Measurements from ENCODE around the gene AKAP6. TPM values are rescaled to one million over a fixed set of nuclear protein-coding genes. Genes with fewer than 3 reads are reported as not detected.

The AKAP6 gene, protein sequence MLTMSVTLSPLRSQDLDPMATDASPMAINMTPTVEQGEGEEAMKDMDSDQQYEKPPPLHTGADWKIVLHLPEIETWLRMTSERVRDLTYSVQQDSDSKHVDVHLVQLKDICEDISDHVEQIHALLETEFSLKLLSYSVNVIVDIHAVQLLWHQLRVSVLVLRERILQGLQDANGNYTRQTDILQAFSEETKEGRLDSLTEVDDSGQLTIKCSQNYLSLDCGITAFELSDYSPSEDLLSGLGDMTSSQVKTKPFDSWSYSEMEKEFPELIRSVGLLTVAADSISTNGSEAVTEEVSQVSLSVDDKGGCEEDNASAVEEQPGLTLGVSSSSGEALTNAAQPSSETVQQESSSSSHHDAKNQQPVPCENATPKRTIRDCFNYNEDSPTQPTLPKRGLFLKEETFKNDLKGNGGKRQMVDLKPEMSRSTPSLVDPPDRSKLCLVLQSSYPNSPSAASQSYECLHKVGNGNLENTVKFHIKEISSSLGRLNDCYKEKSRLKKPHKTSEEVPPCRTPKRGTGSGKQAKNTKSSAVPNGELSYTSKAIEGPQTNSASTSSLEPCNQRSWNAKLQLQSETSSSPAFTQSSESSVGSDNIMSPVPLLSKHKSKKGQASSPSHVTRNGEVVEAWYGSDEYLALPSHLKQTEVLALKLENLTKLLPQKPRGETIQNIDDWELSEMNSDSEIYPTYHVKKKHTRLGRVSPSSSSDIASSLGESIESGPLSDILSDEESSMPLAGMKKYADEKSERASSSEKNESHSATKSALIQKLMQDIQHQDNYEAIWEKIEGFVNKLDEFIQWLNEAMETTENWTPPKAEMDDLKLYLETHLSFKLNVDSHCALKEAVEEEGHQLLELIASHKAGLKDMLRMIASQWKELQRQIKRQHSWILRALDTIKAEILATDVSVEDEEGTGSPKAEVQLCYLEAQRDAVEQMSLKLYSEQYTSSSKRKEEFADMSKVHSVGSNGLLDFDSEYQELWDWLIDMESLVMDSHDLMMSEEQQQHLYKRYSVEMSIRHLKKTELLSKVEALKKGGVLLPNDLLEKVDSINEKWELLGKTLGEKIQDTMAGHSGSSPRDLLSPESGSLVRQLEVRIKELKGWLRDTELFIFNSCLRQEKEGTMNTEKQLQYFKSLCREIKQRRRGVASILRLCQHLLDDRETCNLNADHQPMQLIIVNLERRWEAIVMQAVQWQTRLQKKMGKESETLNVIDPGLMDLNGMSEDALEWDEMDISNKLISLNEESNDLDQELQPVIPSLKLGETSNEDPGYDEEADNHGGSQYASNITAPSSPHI (N-terminal part only)
- total RNA-seq (2021), result 1.1 and 1.3 TPM in 2 replicates
- long read RNA-seq, partial matches to known transcripts, result 0 of 2 reads
- long read RNA-seq, other reads (novel, unspliced or antisense), result 2 of 2 reads

GRCh38 chr14:32329146-32329545 is at the start of gene AKAP6:
Gene AKAP6, plus strand, starts transcription at chr14:32329298. Its CDS starts 104,196 bp downstream, at chr14:32433494.
- no peak within 1 kb of the TSS for H3K4me3 Mint-ChIP-seq
- no peak for DNase-seq

More at GRCh38 chr14:32329146-32329545, at the start of gene AKAP6:
- H2BK15ac ChIP-seq (ENCODE audit: low read depth, low read length), result no peak within 1 kb of the TSS
- TF ChIP-seq CTCF (conservative IDR thresholded peaks at IDR 0.05), result no peak
- no peak within 1 kb of the TSS for H3K18ac ChIP-seq (ENCODE audit: insufficient read length, low read depth, low read length)
- H3T11ph ChIP-seq (ENCODE audit: low read length), result no peak within 1 kb of the TSS
- no peak within 1 kb of the TSS for H4K8ac ChIP-seq (replicated peaks; ENCODE audit: insufficient read length, low read depth, low read length)
- Mint-ChIP-seq H3K27ac (peak within 1 kb of the TSS; percentile 17 to 35 (median 34); a peak in 3 of 7 replicates), H3K27me3 (ENCODE audit: low read depth) (no peaks in the 10 kb centered on the region; the same call in 1 of the 2 replicates), H3K9me3 (peaks cover 0 to 3% of the 10 kb centered on the region in 2 experiments; a peak in 1 of 5 replicates), H3K4me1 (peaks cover 2 to 9% of the 10 kb centered on the region in 2 experiments; a peak in 3 of 4 replicates), H3K36me3 (ENCODE audit: insufficient read depth in 1 of 3, low read depth in 3 of 3) (no peaks in the 10 kb centered on the region; a peak in 1 of 7 replicates)
- no peaks in the 10 kb centered on the region for H3K79me2 ChIP-seq (ENCODE audit: insufficient read depth, low read length)
- no peak within 1 kb of the TSS for H2BK20ac ChIP-seq (ENCODE audit: low read depth, low read length, poor library complexity, severe bottlenecking)
- no peak within 1 kb of the TSS for H3K14ac ChIP-seq (ENCODE audit: insufficient read depth, low read length)
- H3K9me3 ChIP-seq (ENCODE audit: control insufficient read depth, low read depth, low read length), result no peaks in the 10 kb centered on the region
- no peak within 1 kb of the TSS for H2AK5ac ChIP-seq (ENCODE audit: insufficient read length, low read length)
- H2BK120ac ChIP-seq (ENCODE audit: low read depth, low read length, poor library complexity, severe bottlenecking), result no peak within 1 kb of the TSS
- H3K9ac ChIP-seq (ENCODE audit: extremely low read depth, insufficient read length, low read length), result no peak within 1 kb of the TSS
- H2BK12ac ChIP-seq (ENCODE audit: insufficient read length, low read depth, low read length), result no peak within 1 kb of the TSS
- H3K27me3 ChIP-seq (ENCODE audit: insufficient read depth, low read length), result no peaks in the 10 kb centered on the region
- H2AFZ ChIP-seq (ENCODE audit: low read length), result no peak within 1 kb of the TSS
- H3K79me1 ChIP-seq (ENCODE audit: insufficient read depth, low read depth, low read length, poor library complexity, severe bottlenecking), result no peaks in the 10 kb centered on the region
- WGBS (ENCODE audit: extremely low coverage, insufficient read length, low lambda C conversion rate), result no CpG with 5 or more reads among the region's 7 CpGs
- H3K23ac ChIP-seq (ENCODE audit: insufficient read length, low read depth, low read length), result no peak within 1 kb of the TSS
- no peak within 1 kb of the TSS for H3K56ac ChIP-seq (ENCODE audit: insufficient read length, low read depth, low read length)
- H3K4me2 ChIP-seq (ENCODE audit: insufficient read depth, insufficient read length, low read length), result no peak within 1 kb of the TSS
- no peaks in the 10 kb centered on the region for H3K4me1 ChIP-seq (ENCODE audit: insufficient read depth, low read length)
- no peak within 1 kb of the TSS for H4K91ac ChIP-seq (ENCODE audit: insufficient read length, low read depth, low read length)
- H4K20me1 ChIP-seq (ENCODE audit: control insufficient read depth, insufficient read depth, insufficient read length), result no peaks in the 10 kb centered on the region
- H2BK5ac ChIP-seq (ENCODE audit: insufficient read length, low read length), result no peak within 1 kb of the TSS
- H3K27ac ChIP-seq (ENCODE audit: insufficient read length, low read depth, low read length), result no peak within 1 kb of the TSS
- H3K4ac ChIP-seq (ENCODE audit: low read depth, low read length), result no peak within 1 kb of the TSS
- H3K23me2 ChIP-seq (ENCODE audit: insufficient read length, low read depth, low read length, poor library complexity, severe bottlenecking), result no peaks in the 10 kb centered on the region
- H4K5ac ChIP-seq (ENCODE audit: insufficient read length, low read depth, low read length), result no peak within 1 kb of the TSS

All from H9 (cell line).